Fibroblast of lung (primary cell): ENCODE measurements around the gene HBS1L. TPM values are rescaled to one million over a fixed set of nuclear protein-coding genes. Genes with fewer than 3 reads are reported as not detected.

ENCODE experiments used
- DNase-seq, 2 donors: peaks; one replicate each; pipeline versions ENCODE4 v3.0.0 to v3.0.0-alpha.2; 2010; ENCODE audit warnings: low read depth in 2 of 2
- H2AFZ ChIP-seq: 2 replicates; pipeline ENCODE4 v1.5.1; 2012; ENCODE audit warnings: low read length, control low read depth, inconsistent platforms
- H3K27ac ChIP-seq: 2 replicates; pipeline ENCODE4 v1.5.1; 2011; ENCODE audit warnings: low read length, control low read depth; ENCODE audit not compliant: insufficient read depth
- H3K27me3 ChIP-seq: 2 replicates; pipeline ENCODE4 v1.5.1; 2011; ENCODE audit warnings: mild to moderate bottlenecking, low read length; ENCODE audit not compliant: control insufficient read depth, insufficient read depth
- H3K36me3 ChIP-seq: 2 replicates; pipeline ENCODE4 v1.5.1; 2011; ENCODE audit warnings: low read length; ENCODE audit not compliant: control insufficient read depth, insufficient read depth
- H3K4me1 ChIP-seq: 2 replicates; pipeline ENCODE4 v1.5.1; 2011; ENCODE audit warnings: low read length; ENCODE audit not compliant: control insufficient read depth, insufficient read depth; ENCODE audit errors: extremely low read depth
- H3K4me2 ChIP-seq: 2 replicates; pipeline ENCODE4 v1.5.1; 2011; ENCODE audit warnings: low read length, control low read depth; ENCODE audit not compliant: insufficient read depth; ENCODE audit errors: extremely low read depth
- H3K4me3 ChIP-seq, 4 experiments: fragments of 200-600 bp in 1 of 4; sonication (generic) in 1 of 4; replicated peaks in 1 of 4; 2 replicates each; pipeline ENCODE4 v1.5.1; 2011 to 2016; ENCODE audit warnings: low read length in 4 of 4, low read depth in 3 of 4, mild to moderate bottlenecking in 3 of 4, control low read depth in 2 of 4, inconsistent platforms in 1 of 4, mixed read lengths in 1 of 4; ENCODE audit not compliant: insufficient read depth in 1 of 4; ENCODE audit errors: control extremely low read depth in 1 of 4
- H3K79me2 ChIP-seq: 2 replicates; pipeline ENCODE4 v1.5.1; 2012; ENCODE audit warnings: mild to moderate bottlenecking, low read length, inconsistent platforms; ENCODE audit not compliant: control insufficient read depth, insufficient read depth
- H3K9ac ChIP-seq: 2 replicates; pipeline ENCODE4 v1.5.1; 2011; ENCODE audit warnings: mild to moderate bottlenecking, low read length, control low read depth; ENCODE audit not compliant: insufficient read depth
- H3K9me3 ChIP-seq: 2 replicates; pipeline ENCODE4 v1.5.1; 2012; ENCODE audit warnings: low read depth, low read length; ENCODE audit not compliant: control insufficient read depth, insufficient read depth
- H4K20me1 ChIP-seq: 2 replicates; pipeline ENCODE4 v1.5.1; 2011; ENCODE audit warnings: low read length; ENCODE audit not compliant: control insufficient read depth, insufficient read depth; ENCODE audit errors: extremely low read depth
- EZH2 ChIP-seq: IDR thresholded peaks from 2 replicates; pipeline ENCODE4 v1.5.1; 2012; ENCODE audit warnings: low read length, control low read depth, mild to moderate bottlenecking; ENCODE audit errors: missing control alignments
- polyA plus RNA-seq, 2 donors: library from polyadenylated mRNA; depleted of rRNA in 1 of 2; stranded (reverse) in 1 of 2; unstranded in 1 of 2; fragments of >200 nt; gene quantifications; 2 replicates each; pipeline ENCODE4 v1.2.1, GENCODE V29; 2011 to 2012; ENCODE audit warnings: missing spikeins in 1 of 2
- total RNA-seq: library from RNA; depleted of rRNA; stranded (reverse); fragments of >200 nt; gene quantifications from 2 replicates; pipeline ENCODE4 v1.2.1, GENCODE V29; 2014
- TF ChIP-seq, protein P1 (sequence below), 2 donors: IDR thresholded peaks in 1 of 2; conservative IDR thresholded peaks in 1 of 2; 1 replicate in 1 of 2; 2 replicates in 1 of 2; pipeline ENCODE4 v1.5.1; 2011 to 2012; ENCODE audit warnings: low read length in 2 of 2, control low read depth in 1 of 2, inconsistent platforms in 1 of 2, low read depth in 1 of 2, mild to moderate bottlenecking in 1 of 2

The HBS1L gene
- total and polyA plus RNA-seq, 2 donors (not counting 1 experiment from before 2014, with no cell fraction given) = 106 to 118 TPM

- H3K27me3 ChIP-seq = no peaks in the 10 kb centered on the region
- H3K9ac ChIP-seq = no peak overlapping the region
- H3K4me2 ChIP-seq = no peak overlapping the region
- H3K4me3 ChIP-seq = no peak overlapping the region
- no peaks in the 10 kb centered on the region for H3K36me3 ChIP-seq
- no peaks in the 10 kb centered on the region for H3K9me3 ChIP-seq
- no peak overlapping the region for H2AFZ ChIP-seq
- no peak overlapping the region for H3K27ac ChIP-seq
- H3K4me1 ChIP-seq = no peaks in the 10 kb centered on the region
- DNase-seq = no peak
- TF ChIP-seq, protein P1, sequence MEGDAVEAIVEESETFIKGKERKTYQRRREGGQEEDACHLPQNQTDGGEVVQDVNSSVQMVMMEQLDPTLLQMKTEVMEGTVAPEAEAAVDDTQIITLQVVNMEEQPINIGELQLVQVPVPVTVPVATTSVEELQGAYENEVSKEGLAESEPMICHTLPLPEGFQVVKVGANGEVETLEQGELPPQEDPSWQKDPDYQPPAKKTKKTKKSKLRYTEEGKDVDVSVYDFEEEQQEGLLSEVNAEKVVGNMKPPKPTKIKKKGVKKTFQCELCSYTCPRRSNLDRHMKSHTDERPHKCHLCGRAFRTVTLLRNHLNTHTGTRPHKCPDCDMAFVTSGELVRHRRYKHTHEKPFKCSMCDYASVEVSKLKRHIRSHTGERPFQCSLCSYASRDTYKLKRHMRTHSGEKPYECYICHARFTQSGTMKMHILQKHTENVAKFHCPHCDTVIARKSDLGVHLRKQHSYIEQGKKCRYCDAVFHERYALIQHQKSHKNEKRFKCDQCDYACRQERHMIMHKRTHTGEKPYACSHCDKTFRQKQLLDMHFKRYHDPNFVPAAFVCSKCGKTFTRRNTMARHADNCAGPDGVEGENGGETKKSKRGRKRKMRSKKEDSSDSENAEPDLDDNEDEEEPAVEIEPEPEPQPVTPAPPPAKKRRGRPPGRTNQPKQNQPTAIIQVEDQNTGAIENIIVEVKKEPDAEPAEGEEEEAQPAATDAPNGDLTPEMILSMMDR (conservative IDR thresholded peaks at IDR 0.05 in 1 of 2, IDR thresholded peaks at IDR 0.05 in 1 of 2; ENCODE audit: low read depth in 1 of 2, low read length in 2 of 2) = no peak
- no peak for TF ChIP-seq EZH2
- no peaks in the 10 kb centered on the region for H3K79me2 ChIP-seq
- no peaks in the 10 kb centered on the region for H4K20me1 ChIP-seq
Measured at GRCh38 chr6:135022050-135022697, 32.4 kb downstream of the HBS1L start.

DNA sequence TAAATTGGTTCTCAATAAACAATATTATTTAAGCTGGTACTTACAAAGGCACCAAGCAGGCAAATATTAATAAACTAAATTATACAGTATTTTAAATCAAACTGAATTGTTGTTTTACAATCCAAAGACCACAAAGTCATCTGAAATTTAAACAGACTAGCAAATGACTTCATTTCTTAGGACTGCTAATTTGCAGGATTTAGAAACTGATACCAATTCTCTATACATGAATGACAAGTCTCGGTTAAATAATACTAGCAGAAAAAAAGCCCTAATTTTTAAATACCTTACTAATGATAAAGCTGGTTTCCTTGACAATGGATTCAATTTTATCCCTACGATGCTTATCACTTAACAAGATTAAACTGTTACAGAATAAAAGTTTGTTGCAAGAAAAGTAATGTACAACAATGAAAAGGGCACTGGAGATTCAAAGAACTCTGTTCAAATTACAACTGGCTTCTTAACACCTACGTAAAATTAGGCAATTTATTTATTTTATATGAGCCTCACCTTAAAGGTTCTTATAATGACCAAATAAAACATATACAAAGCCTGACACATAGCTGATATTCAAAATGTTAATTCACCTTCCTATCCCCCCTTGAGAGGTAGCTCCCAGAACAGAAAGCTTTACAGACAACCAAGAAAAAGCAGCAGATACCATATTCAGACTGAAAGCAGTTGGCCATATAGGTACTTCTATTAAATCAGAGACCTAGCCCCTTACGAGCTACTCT lies 33.1 kb downstream of the HBS1L start:
- no peaks in the 10 kb centered on the region for H3K27me3 ChIP-seq
- no peak overlapping the region for H2AFZ ChIP-seq
- H3K36me3 ChIP-seq = no peaks in the 10 kb centered on the region
- no peak overlapping the region for H3K27ac ChIP-seq
- H3K79me2 ChIP-seq = no peaks in the 10 kb centered on the region
- TF ChIP-seq EZH2 = no peak
- TF ChIP-seq, protein P1 (conservative IDR thresholded peaks at IDR 0.05 in 1 of 2, IDR thresholded peaks at IDR 0.05 in 1 of 2; ENCODE audit: low read depth in 1 of 2, low read length in 2 of 2) = no peak
- H3K4me3 ChIP-seq = no peak overlapping the region
- H3K4me2 ChIP-seq = no peak overlapping the region
- H3K9me3 ChIP-seq = no peaks in the 10 kb centered on the region
- no peaks in the 10 kb centered on the region for H4K20me1 ChIP-seq
- no peak overlapping the region for H3K9ac ChIP-seq
- no peak for DNase-seq
- H3K4me1 ChIP-seq = no peaks in the 10 kb centered on the region

DNA sequence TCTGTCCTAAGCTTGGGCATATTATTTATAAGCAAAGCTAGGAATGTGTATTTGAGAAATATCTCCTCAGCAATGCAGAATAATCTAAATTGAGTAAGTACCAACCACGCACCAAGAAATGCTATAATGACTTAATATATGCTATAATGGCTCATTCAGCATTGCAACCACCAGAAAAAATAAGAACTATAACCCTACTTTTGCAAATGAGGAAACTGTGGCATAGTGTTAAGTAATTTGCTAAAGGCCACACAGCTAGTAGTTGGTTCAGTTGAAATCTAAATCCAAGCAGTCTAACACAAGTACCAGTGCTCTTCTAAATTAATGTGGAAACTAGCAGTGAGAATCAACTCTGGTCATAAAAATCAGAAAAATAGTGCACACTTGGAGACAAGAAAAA lies 35.7 kb downstream of the HBS1L start:
- Histone ChIP-seq H4K20me1 (no peaks in the 10 kb centered on the region), H3K4me2 (no peak overlapping the region), H3K4me1 (no peaks in the 10 kb centered on the region), H3K27ac (no peak overlapping the region), H3K36me3 (no peaks in the 10 kb centered on the region), H3K9ac (no peak overlapping the region), H3K27me3 (no peaks in the 10 kb centered on the region), H3K79me2 (no peaks in the 10 kb centered on the region), H3K4me3 (no peak overlapping the region), H2AFZ (no peak overlapping the region), H3K9me3 (no peaks in the 10 kb centered on the region)
- no peak for DNase-seq
- no peak for TF ChIP-seq EZH2
- TF ChIP-seq, protein P1 (conservative IDR thresholded peaks at IDR 0.05 in 1 of 2, IDR thresholded peaks at IDR 0.05 in 1 of 2; ENCODE audit: low read depth in 1 of 2, low read length in 2 of 2) = no peak
